Suprapubic skin (tissue), 4 donors: ENCODE results near the gene RPL5. TPM values are rescaled to one million over a fixed set of nuclear protein-coding genes. Genes with fewer than 3 reads are reported as not detected.

Experiments
- DNase-seq, 2 donors: peaks; one replicate each; pipeline ENCODE4 v3.0.0-alpha.2; 2019; ENCODE audit warnings: low spot score in 2 of 2
- H3K27ac ChIP-seq: fragments of 200-600 bp; sonication (generic); one replicate; pipeline ENCODE4 v1.5.1; 2019
- H3K27me3 ChIP-seq: fragments of 200-600 bp; sonication (generic); one replicate; pipeline ENCODE4 v1.5.1; 2019
- H3K36me3 ChIP-seq: fragments of 200-600 bp; sonication (generic); one replicate; pipeline ENCODE4 v1.5.1; 2019
- H3K4me1 ChIP-seq: fragments of 200-600 bp; sonication (generic); one replicate; pipeline ENCODE4 v1.5.1; 2019
- H3K4me3 ChIP-seq: fragments of 200-600 bp; sonication (generic); one replicate; pipeline ENCODE4 v1.5.1; 2019; ENCODE audit warnings: mild to moderate bottlenecking
- H3K9me3 ChIP-seq: fragments of 200-600 bp; sonication (generic); one replicate; pipeline ENCODE4 v1.5.1; 2019
- CTCF ChIP-seq, 2 donors: fragments of 200-600 bp in 1 of 2; fragments of 450-650 bp in 1 of 2; sonication (generic) in 1 of 2; IDR thresholded peaks; one replicate each; pipeline ENCODE4 v1.5.1; 2016 to 2019; ENCODE audit warnings: antibody characterized with exemption in 2 of 2, mild to moderate bottlenecking in 1 of 2, moderate library complexity in 1 of 2
- EP300 ChIP-seq: sonication (generic); formaldehyde crosslinking; IDR thresholded peaks from one replicate; pipeline ENCODE4 v1.6.1; 2017; ENCODE audit warnings: antibody characterized with exemption
- POLR2A ChIP-seq, 2 donors: fragments of 450-650 bp; IDR thresholded peaks; one replicate each; pipeline ENCODE4 v1.6.1; 2017; ENCODE audit warnings: antibody characterized with exemption in 2 of 2, mild to moderate bottlenecking in 2 of 2, moderate library complexity in 2 of 2
- POLR2AphosphoS5 ChIP-seq, 3 donors: sonication (generic); formaldehyde crosslinking; IDR thresholded peaks; one replicate each; pipeline ENCODE4 v1.6.1; 2017; ENCODE audit warnings: antibody characterized with exemption in 3 of 3
- WGBS: methylation state at CpG from one replicate; pipeline ENCODE4 v1.1.5; 2018; 5-methylcytosine and 5-hydroxymethylcytosine counted together
- total RNA-seq, 4 donors: library from RNA; depleted of rRNA; stranded (reverse); fragments of >200 nt; gene quantifications; one replicate each; pipeline ENCODE4 v1.1.0, GENCODE V29; 2016

RPL5 gene
- total RNA-seq, 4 donors from 2014 or later, result 1,150 to 1,809 (median 1,593) TPM

- WGBS, result under 1% methylated on average over 16 of the region's 19 CpGs
- H3K27ac ChIP-seq, result peak overlapping the region; percentile 97
- no peaks in the 10 kb centered on the region for H3K9me3 ChIP-seq
- peaks cover 35% of the 10 kb centered on the region for H3K36me3 ChIP-seq
- DNase-seq, result no peak
- TF ChIP-seq EP300 (no peak), CTCF (IDR thresholded peaks at IDR 0.05) (no peak), POLR2AphosphoS5 (IDR thresholded peaks at IDR 0.05) (no peak), POLR2A (IDR thresholded peaks at IDR 0.05) (no peak)
- H3K4me3 ChIP-seq, result peak overlapping the region; percentile 99
- H3K4me1 ChIP-seq, result peaks cover 49% of the 10 kb centered on the region
- H3K27me3 ChIP-seq, result no peaks in the 10 kb centered on the region
These were observed 786 bp downstream of the RPL5 start for GRCh38 chr1:92832537-92833114.

DNA sequence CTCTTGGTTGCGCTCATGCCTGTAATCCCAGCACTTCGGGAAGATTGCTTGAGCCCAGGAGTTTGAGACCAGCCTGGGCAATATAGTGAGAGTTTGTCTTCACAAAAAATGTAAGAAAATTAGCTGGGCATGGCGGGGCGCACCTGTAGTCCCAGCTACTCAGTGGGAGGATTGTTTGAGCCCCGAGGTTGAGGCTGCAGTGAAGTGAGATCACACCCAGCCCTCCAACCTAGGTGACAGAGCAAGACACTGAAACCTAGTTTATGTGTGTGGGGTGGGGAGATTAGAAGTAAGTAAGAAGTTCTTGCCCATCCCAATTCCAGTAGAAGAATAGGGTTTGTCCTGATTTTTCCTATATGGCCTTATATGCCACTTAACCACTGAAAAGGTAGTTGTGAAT lies 2.0 kb downstream of the RPL5 start:
- Histone ChIP-seq H3K4me3 (peak overlapping the region; percentile 99), H3K27ac (no peak overlapping the region), H3K36me3 (peaks cover 47% of the 10 kb centered on the region), H3K27me3 (no peaks in the 10 kb centered on the region), H3K4me1 (peaks cover 57% of the 10 kb centered on the region), H3K9me3 (no peaks in the 10 kb centered on the region)
- TF ChIP-seq POLR2AphosphoS5 (IDR thresholded peaks at IDR 0.05) (no peak), POLR2A (IDR thresholded peaks at IDR 0.05) (no peak), CTCF (IDR thresholded peaks at IDR 0.05) (no peak), EP300 (no peak)
- no peak for DNase-seq
- 60% methylated on average over 5 of the region's 5 CpGs for WGBS

DNA sequence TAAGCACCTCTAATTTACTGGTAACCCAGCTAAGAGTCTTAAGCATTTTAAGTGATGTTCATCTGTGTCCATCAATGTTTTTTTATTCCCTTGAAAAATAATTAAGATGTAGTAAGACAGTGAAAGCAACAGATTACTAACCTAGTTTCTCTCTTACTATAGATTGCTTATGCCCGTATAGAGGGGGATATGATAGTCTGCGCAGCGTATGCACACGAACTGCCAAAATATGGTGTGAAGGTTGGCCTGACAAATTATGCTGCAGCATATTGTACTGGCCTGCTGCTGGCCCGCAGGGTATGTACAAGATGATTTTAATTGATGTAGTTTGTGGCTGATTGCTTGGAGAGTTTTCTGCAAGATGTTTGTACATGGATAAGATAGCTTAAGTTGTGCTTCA lies 2.8 kb downstream of the RPL5 start:
- Histone ChIP-seq H3K27me3 (no peaks in the 10 kb centered on the region), H3K27ac (no peak overlapping the region), H3K4me3 (peak overlapping the region; percentile 99), H3K4me1 (peaks cover 65% of the 10 kb centered on the region), H3K9me3 (no peaks in the 10 kb centered on the region), H3K36me3 (peaks cover 55% of the 10 kb centered on the region)
- 69% methylated on average over 5 of the region's 5 CpGs for WGBS
- no peak for DNase-seq
- no peak for TF ChIP-seq POLR2AphosphoS5 (IDR thresholded peaks at IDR 0.05)
- TF ChIP-seq POLR2A (IDR thresholded peaks at IDR 0.05), result no peak
- TF ChIP-seq CTCF (IDR thresholded peaks at IDR 0.05), result no peak
- TF ChIP-seq EP300, result no peak

GRCh38 chr1:92837062-92837461 lies 5.2 kb downstream of the RPL5 start:
- Histone ChIP-seq H3K36me3 (peaks cover 79% of the 10 kb centered on the region), H3K27me3 (no peaks in the 10 kb centered on the region), H3K27ac (no peak overlapping the region), H3K4me3 (no peak overlapping the region), H3K4me1 (peaks cover 63% of the 10 kb centered on the region), H3K9me3 (no peaks in the 10 kb centered on the region)
- no peak for DNase-seq
- whole genome bisulfite sequencing, result 94% methylated on average over 2 of the region's 2 CpGs
- no peak for TF ChIP-seq POLR2AphosphoS5 (IDR thresholded peaks at IDR 0.05)
- no peak for TF ChIP-seq CTCF (IDR thresholded peaks at IDR 0.05)
- no peak for TF ChIP-seq EP300
- TF ChIP-seq POLR2A (IDR thresholded peaks at IDR 0.05), result no peak

DNA sequence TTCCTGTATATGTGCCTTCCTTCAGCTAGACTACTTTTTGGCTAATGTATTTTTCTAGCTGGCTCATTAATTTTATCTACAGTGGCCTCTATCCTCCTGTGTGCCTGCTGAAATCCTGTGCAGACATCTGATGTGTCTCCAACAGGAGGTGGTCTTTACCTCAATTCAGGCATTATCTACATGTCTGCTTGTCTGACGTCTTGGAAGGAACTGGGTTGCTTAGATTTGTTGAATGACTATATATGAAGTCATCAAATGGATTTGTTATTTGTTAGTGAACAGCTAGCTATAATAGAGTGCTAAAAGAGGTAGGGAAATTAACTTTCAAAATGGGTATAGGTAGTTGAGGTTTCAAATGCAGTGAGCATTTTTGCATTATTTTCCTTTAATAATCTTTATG lies 6.7 kb downstream of the RPL5 start:
- Histone ChIP-seq H3K9me3 (no peaks in the 10 kb centered on the region), H3K27ac (no peak overlapping the region)
- DNase-seq, result no peak

More for the DNA sequence above, 6.7 kb downstream of the RPL5 start:
- WGBS, result 26% methylated on average over 1 of the region's 1 CpG
- no peak for TF ChIP-seq CTCF (IDR thresholded peaks at IDR 0.05)
- TF ChIP-seq POLR2AphosphoS5 (IDR thresholded peaks at IDR 0.05), result no peak
- TF ChIP-seq POLR2A (IDR thresholded peaks at IDR 0.05), result no peak
- no peak for TF ChIP-seq EP300
- no peaks in the 10 kb centered on the region for H3K27me3 ChIP-seq
- H3K36me3 ChIP-seq, result peaks cover 94% of the 10 kb centered on the region
- peaks cover 55% of the 10 kb centered on the region for H3K4me1 ChIP-seq
- no peak overlapping the region for H3K4me3 ChIP-seq
